NCI-H1048 (cell line): ENCODE results near the gene CMSS1.

Experiments used
- DNase-seq: peaks from one replicate; lab custom pipeline; 2025; lab: John Stamatoyannopoulos, UW

The CMSS1 gene

DNA sequence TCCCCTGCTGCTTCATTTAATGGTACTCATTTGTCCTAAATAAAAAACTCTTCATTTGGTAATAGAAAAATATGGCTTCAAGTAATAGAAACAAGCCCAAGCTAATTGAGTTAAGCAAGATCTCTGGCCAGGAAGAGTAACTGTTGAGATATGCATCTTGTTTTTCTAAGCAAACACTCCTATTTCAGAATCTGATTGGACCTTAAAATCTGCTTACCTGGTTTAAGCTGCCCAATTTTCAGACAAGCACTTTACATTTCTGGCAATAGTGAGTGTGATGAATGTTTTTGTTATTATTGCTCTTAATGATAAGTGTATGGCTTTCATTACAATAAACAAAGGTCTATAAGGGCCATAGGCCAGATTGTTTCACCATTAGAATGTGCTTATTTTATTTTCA lies 86.2 kb downstream of the CMSS1 start:
- DNase-seq = no peak

DNA sequence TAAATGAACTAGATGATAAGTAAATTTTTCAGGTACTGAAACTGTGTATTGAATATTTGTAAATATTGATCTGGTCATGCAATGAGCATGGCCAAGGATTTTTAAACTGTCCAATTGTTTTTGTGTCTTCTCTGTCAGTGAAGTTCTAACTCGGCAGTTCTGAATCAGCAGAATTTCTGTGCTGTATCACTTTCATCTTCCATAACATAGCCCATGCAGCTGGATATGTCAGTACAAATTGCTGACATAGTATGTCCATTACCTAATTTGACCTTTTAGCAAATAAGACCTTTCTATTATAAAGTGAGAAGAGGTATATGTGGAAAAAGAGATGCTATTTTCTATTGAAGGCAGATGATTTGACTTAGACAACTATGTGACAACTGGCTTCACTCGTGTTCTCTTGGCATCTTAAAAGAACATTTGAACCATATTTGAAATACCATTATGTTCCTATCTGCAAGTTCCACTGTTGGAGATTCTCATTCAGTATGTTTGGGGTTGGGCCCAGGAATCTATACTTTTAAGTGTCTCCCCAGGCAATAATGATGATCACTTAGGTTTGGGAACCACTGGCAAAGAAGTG lies 90.4 kb downstream of the CMSS1 start:
- DNase-seq = no peak

DNA sequence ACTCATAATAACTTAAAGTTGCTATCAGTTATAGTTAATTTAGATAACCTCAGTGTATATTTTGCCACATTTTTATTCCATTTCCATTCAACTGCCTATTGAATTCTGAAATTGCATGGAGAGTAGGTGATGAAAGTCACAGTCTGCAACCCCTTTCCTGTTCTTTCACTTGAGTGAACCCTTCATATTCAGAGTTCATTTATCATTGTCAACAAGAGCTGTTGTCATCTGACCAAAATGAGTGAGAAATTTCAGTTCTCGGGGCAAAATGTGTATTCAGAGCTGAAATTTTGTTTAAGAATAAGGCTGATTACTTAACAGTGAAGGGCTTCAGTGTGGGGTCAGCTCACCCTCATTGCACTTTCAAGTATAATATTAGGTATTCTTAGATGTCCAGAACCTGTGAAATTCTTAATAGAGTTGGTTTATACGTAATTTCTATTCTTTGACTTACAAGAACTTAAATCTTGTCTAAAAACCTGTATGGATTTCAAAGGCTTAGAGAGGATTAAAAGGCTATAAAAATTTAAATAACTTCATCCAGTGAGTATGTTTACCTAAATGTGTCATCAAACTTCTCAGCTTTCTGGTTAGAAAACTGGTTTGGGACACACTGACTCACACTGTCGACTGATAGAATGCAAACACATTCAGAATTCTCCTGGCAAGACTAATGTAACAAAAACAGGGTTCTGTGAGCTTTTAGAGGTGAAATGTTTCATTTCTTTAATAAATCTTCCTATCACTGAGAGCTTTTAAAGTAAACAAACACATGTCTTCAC lies 92.2 kb downstream of the CMSS1 start:
- peak; percentile 6 for DNase-seq

DNA sequence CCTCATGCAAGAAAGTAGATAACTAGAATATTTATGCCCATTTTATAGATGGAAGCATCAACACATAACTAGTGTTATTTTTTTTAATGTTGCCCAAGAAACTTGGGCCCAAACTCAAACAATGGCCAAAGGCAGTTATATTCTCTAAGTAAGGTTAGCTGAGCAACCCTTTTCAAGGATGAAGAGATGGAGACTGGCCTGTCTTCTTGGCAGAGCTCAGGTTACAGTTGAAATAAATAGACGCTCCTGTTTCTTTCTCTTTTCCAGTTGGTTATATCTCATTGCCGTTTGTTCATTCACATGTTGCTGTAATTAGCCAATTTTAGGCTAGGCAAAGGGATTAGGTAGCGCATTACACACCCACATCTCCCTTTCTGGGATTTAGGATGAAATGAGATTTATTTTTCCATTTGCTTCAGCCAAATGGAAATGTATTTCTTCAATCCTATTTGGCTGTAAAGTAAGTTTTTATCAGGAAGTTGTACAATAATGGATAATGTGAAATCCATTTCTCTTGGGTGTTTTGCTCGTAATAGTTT lies 93.2 kb downstream of the CMSS1 start:
- DNase-seq = no peak

DNA sequence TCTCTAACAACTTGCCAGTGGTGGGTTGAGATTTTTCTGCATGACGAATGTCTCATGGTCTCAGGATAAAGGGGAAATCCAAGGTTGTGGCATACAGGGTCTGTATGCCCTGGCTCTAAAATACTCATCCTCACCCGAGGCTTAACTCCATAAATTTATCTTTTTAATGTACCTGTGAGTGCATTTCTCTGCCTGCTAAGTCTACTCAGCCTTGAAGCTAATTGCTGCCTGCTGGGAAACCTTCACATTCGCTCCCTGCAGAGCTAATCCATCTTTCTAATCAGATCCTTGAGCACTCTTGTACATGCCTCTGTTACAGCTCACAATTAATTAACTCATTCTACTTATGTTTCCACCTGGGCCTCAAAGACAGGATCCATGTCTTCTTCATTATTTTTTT lies 93.8 kb downstream of the CMSS1 start:
- DNase-seq = no peak

DNA sequence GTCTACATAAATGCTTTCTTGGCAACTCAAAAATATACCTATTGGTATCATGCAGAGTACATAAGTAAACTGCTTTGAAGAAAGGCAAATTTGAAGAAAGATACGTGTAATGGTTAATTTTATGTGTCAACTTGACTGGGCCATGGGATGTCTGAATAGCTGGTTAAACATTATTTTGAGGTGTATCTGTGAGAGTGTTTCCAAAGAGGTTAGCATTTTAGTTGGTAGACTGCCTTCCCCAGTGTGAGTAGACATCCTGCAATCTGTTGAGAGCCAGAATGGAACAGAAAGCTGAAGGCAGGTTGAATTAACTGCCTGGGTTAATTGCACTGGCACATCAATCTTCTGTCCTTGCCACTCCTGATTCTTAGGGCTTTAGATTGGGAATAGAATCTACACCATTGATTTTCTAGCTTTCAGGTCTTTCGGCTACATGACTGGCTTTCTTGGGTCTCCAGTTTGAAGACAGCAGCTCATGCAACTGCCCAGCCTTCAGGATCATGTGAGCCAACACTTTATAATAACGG lies 98.3 kb downstream of the CMSS1 start:
- DNase-seq = no peak

DNA sequence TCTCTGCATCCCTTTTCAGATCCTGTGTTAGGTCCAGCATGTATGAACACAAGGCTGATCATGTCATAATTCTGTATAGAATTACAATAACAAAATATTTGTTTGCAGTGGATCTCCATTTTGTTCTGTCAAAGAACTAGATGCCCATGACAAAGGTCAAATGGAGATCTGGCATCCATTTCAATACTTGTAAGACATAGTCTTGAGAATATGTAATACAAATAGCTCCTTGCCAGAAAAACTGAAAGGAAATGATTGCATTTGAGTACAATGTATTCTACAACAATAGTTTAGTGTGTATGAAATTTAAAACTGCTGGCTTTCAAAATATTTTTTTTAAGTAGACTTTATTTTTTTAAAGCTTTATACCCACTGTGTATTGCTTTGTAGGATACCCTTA lies 101.1 kb downstream of the CMSS1 start:
- no peak for DNase-seq

DNA sequence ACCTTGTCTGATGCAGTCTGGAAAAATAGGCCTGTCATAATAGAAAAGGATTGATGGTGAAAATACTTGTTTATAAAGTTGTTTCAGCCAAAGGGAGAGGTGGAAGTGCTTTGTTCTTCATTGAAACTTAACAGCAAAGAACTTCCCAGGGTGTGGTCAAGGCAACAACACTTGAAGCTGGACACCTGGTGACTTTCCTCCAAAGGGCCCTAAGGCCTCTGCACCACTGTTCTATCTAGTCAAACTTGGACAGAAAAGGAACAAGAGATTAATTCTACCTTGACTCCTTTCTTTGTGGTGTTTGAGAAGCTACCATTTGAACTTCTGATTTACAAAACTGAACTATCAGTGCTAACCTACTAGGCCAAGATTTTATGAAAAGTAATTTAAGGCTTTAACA lies 102.0 kb downstream of the CMSS1 start:
- DNase-seq = no peak

DNA sequence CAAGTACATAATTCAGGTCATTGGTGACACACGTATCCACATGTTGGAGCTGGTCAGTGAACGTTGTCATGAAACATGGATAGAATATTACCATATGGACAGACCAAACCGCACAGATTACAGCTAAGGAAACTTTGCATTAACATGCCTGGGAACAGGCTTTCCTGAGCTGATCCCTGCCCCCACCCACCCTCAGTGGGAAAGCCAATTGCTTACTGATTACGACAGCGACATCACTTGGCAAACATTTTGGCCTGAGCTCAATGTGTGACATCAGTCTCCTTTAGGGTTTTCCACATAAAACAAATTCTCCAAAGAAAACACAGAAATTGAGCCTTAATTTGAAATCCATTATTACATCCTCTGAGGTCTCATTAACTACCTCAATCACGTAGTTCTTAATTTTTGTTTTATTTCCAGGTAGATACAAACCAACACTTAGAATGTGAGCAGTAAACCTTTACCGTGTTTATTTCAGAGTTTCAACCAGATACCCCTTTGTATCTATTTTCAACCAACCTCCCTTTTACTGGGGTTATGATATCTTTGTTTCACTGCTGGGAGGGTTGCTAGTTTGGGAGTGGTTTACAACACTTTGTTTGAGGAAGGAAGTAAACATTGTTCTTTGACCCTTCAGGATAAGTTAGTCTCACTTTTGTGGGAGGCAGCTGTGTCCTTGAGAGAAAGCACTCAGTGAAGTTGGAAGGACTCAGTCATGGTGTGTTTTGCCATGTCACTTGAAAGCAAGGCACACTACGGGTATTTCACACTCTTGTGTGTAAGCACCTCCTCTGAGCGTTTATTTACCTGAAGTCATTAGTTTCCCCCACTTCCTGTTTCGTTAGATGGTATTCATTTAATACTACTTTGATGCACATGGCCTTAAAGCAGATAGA lies 103.1 kb downstream of the CMSS1 start:
- no peak for DNase-seq

DNA sequence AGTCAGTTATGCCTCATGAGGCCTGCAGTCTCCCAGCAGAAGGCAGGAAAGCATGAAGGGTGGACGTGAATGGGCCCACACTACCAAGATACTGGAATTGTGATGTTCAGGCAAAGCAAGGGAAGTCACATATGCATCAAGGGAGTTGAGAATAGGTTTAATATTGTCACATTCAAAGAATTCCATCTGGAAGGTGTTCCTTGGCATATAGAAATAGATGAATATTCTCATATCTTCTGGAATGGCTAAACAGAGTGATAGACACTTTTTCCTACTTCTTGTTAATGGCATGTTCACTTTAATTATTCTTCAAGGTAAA lies 103.7 kb downstream of the CMSS1 start:
- DNase-seq = no peak

DNA sequence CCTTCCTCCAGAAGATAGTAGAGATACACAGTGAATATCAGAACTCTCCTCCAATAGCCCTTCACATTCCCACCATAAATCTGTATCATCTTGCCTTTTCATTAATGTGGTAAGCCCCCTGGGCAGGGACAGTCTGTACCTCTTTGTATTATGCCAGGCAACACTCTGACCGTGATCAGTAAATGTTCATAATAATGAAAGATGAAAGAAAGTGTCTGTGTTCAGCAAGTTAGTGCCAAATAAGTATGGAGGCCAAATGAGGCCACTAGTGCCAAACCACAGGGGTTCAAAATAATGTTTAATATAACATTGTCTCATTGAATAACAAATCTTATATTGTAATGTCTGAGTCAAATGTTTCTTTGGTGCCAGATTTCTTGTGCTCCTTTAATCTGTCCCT lies 104.3 kb downstream of the CMSS1 start:
- DNase-seq = no peak

DNA sequence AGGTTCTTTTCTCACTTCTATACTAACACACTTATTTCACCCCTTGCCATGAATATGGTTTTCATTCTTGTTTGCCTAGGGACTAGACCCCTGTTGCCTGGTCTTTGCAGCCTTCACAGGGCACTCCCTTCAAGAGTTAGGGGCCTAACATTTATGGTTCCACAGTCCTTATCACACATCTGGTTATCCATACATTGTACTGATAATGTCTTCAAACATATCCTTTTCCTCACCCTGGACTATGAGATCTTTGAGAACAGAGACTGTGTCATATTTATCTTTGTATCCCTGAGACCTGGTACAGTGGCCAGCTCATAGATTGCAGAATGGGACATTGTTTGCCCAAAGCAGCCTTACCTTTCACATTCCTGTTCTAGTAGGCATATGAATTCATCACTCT lies 106.2 kb downstream of the CMSS1 start:
- no peak for DNase-seq

DNA sequence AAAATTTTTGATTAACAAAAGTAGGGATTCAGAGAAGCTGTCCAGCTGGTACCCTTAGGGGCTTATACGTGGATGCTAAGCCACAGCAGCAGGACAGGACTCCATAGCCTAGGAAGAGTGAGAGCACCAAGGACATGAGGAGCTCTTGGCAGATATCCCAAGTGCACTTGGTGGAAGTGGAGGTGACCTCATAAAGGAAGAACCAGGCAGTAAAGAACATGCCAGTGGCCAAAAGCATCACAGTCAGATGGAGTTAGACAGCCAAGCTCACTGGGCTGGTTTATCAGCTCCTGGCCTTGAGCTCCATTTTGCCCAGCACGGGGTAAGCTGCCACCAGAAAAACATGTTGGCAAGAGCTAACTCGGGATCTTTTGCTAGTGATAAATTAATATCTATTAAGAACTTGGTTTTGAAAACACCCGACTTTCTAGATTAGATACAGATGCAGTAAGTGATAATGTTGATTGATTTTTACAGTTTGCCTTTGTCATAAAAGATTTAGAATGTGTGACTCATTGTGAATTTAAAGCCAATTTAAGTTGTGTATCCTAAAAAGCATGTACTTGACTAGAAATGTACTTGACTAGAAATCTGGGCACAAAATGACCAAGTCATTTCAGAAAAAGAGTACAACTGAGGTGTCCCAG lies 108.0 kb downstream of the CMSS1 start:
- no peak for DNase-seq

DNA sequence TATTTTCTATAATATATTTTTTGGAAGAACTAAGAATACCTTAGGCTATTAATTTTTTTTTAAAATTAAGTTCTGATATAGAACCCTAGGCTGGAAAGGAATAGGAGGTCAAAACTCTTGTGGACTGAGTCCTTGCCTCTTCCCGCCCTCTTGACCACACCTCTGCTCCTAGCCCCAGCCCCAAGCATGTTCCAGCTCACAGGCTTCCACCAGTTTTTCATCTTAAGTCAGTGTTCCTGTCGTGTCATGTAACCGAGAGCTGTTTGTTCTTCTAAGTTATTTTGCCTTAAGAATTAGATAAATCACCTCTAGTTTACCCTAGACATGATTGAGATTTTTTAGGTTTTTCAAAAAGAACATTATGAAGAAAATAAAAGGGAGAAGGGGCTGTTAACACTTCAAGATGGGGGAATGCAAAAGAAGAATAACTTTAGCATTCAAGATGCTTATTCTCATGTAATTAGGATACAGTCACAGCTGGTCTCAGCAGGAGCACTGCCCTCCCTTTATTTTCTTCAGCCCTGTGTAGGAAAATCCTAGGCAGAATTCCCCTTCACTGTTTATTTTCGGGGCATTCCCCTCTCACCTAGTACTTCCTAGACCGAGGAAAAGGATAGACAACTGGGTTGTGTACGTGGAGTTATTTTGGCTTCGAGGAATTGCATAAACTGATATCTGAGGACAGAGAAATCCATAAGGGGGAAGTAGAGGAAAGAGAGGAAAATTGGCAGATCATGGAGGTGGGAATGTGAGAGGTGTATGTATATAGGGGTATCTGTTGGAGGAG lies 110.2 kb downstream of the CMSS1 start:
- DNase-seq = no peak

DNA sequence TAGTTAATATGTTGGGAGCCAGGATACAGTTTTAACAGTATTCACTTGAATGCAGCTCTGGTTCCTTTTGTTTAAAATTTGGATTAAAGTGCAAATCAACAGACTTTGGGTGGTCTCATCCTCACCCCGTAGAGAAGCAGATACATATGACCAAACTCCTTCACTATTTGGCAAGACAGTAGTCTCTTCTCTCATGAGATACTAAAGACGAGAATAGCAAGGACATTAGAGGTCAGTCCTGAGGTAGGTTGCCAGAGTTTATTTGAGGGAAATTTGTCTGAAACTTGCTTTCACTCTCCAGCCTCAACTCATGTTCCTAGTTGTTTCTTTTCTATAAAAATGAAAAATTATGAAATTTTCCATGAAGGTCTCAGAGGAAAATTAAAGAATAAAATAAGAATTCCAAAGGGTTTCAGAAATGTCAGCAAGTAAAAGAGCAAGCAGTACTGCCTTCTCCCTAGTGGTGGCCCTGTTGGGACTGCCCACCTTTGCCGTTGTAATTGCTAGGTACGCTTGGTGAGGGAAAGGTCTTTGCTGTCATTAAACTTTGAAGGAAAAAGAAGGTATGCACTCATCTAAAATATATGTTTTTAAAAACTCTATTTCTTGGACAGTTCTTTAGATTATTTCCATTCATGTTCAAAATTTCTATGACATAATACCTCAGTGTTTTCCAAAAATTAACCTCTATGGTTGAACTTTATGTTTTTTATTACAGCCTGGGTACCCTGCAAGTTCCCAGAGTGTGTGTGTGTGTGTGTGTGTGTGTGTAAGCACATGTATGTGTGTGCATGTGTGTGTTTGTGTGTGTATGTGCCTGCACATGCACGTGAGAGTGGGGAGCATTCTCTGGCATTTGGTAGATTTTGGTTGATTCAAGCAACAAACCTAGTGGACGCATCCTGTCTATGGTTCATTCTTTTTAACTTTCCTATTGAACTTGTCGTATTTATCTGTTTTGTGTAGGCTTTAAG lies 111.4 kb downstream of the CMSS1 start:
- no peak for DNase-seq

DNA sequence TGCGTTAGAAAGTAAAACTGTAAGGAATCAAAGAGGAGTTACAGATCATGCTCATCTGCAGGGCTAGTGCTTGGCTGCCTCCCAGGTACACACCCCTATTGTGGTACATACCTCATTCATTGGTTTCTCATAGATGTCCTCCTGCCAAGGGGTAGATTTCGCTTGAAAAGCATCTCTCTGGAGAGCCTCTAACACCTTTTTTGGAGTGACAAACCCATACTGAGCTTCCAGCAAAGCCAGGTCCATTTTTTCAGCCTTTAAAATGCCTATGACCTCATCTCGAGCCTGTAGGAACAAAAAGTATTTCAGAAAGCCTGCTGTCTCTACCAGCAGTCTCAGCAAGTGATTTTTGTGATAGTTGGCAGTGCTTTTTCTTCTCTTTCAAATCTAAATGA lies 112.1 kb downstream of the CMSS1 start:
- DNase-seq = no peak

DNA sequence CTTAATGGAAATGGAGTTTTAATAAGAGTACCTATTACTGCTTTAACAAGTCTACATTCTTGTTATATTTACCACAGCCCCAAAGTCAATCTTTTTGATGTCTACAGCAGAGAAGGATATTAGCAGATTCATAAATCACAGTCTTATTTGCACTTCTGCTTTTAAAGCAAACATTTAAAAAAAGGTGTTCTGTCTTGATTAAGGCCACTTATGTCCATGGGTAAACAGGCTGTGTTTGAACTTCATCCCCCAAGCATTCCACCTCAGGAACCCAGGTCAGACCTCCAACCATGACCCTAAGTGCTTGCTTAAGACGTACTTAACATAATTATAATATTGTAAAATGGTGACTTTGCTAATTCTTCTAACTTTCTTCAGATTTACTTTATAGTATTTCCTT lies 113.4 kb downstream of the CMSS1 start:
- DNase-seq = no peak

DNA sequence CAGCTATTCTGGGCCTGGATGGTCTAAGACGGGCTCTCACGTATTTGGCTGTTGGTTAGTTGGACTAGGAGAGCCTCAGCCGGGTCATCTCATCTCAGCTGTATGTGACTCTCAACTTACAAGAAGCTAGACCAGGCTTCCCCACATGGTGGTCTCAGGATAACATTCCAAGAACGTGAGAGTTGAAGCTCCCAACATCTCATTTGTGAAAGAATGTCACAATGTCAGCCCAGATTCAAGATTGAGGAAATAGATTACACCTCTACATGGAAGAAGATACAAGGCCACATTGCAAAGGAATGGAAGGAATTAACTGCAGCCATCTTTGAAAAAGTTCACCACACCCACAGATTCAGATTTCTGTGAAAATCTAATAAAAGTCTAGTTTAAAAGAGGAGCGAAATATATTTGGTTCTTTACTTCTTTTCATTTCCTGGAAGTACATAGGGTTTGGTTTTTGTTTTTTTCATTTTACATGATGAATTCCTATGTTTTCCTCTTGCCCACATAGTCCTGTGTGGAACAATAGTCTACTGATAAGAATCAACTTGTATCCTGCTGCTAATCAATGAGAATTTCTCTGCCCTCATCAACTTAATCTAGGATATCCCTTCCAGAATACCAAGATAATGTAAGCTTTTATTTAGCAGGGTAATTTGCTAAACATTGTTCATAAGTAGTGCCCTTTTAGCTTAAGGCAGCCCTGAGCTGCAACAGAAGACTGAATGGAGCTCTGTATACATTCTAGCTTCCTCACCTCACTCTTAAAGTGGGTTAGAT lies 116.5 kb downstream of the CMSS1 start:
- DNase-seq = no peak
